ENCODE measurements around the gene ADCY9. TPM values are rescaled to one million over a fixed set of nuclear protein-coding genes. Genes with fewer than 3 reads are reported as not detected.

Gene ADCY9
- total RNA-seq, 1 donor from 2014 or later, result 13.1 TPM

GRCh38 chr16:4021070-4021779, 95.0 kb downstream of the ADCY9 start:
- TF ChIP-seq, protein P1, sequence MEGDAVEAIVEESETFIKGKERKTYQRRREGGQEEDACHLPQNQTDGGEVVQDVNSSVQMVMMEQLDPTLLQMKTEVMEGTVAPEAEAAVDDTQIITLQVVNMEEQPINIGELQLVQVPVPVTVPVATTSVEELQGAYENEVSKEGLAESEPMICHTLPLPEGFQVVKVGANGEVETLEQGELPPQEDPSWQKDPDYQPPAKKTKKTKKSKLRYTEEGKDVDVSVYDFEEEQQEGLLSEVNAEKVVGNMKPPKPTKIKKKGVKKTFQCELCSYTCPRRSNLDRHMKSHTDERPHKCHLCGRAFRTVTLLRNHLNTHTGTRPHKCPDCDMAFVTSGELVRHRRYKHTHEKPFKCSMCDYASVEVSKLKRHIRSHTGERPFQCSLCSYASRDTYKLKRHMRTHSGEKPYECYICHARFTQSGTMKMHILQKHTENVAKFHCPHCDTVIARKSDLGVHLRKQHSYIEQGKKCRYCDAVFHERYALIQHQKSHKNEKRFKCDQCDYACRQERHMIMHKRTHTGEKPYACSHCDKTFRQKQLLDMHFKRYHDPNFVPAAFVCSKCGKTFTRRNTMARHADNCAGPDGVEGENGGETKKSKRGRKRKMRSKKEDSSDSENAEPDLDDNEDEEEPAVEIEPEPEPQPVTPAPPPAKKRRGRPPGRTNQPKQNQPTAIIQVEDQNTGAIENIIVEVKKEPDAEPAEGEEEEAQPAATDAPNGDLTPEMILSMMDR (IDR thresholded peaks at IDR 0.05; ENCODE audit: unreplicated experiment), result no peak
- Mint-ChIP-seq H3K4me1 (peaks cover 5% of the 10 kb centered on the region), H3K27me3 (ENCODE audit: low read depth) (no peaks in the 10 kb centered on the region)

DNA sequence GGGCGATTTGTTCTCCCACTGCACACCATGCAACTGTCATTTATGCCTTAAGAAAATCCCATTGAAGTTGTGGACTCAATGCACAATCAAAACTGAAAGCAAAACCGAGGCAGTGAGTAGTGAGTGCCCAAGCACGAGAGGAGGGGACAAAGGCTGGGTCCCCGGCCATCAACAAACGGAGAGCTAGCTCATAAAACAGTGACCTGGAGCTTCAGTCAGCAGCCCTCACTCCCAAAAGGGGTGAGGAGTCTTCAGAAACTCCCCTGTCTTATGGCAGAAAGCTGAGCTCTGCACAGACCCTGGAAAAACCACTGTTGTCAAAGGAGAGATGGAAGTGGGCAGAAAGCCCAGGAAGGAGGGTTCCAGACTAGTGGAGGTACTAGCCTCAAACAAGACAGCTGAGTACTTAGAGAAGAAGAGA, 96.9 kb downstream of the ADCY9 start:
- H3K27ac Mint-ChIP-seq, result no peak overlapping the region
- TF ChIP-seq, protein P1 (IDR thresholded peaks at IDR 0.05; ENCODE audit: unreplicated experiment), result no peak
- no peaks in the 10 kb centered on the region for H3K9me3 Mint-ChIP-seq
- H3K27me3 Mint-ChIP-seq (ENCODE audit: low read depth), result no peaks in the 10 kb centered on the region
- DNase-seq (ENCODE audit: low spot score in 2 of 2, unreplicated experiment in 2 of 2), result no peak
- H3K4me1 Mint-ChIP-seq, result peaks cover 10% of the 10 kb centered on the region
- no peaks in the 10 kb centered on the region for H3K36me3 Mint-ChIP-seq
- no peak overlapping the region for H3K4me3 Mint-ChIP-seq

More at GRCh38 chr16:4021070-4021779, 95.0 kb downstream of the ADCY9 start:
- no peak for DNase-seq (ENCODE audit: low spot score in 2 of 2, unreplicated experiment in 2 of 2)
- H3K9me3 Mint-ChIP-seq, result no peaks in the 10 kb centered on the region
- no peak overlapping the region for H3K4me3 Mint-ChIP-seq
- H3K27ac Mint-ChIP-seq, result no peak overlapping the region
- H3K36me3 Mint-ChIP-seq, result no peaks in the 10 kb centered on the region

DNA sequence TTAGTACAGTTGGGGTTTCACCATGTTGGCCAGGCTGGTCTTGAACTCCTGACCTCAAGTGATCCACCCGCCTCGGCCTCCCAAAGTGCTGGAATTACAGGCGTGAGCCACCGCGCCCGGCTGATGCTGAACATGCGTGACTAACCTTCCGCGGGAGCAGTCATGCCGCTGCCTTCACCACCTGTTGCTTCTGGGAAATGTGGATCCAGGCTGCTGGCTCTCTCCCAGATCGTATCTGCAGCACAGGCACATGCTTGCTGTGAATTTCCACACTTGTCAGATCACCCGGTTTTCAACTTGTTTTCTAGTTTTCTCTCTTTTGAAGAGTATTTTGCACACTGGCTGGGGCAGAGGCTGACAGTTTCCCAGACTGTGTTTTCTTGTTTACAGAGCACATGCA, 97.9 kb downstream of the ADCY9 start:
- no peak overlapping the region for H3K27ac Mint-ChIP-seq
- TF ChIP-seq, protein P1 (IDR thresholded peaks at IDR 0.05; ENCODE audit: unreplicated experiment), result no peak
- no peaks in the 10 kb centered on the region for H3K9me3 Mint-ChIP-seq
- H3K4me3 Mint-ChIP-seq, result no peak overlapping the region
- H3K4me1 Mint-ChIP-seq, result peaks cover 15% of the 10 kb centered on the region
- H3K27me3 Mint-ChIP-seq (ENCODE audit: low read depth), result no peaks in the 10 kb centered on the region
- no peak for DNase-seq (ENCODE audit: low spot score in 2 of 2, unreplicated experiment in 2 of 2)
- no peaks in the 10 kb centered on the region for H3K36me3 Mint-ChIP-seq

DNA sequence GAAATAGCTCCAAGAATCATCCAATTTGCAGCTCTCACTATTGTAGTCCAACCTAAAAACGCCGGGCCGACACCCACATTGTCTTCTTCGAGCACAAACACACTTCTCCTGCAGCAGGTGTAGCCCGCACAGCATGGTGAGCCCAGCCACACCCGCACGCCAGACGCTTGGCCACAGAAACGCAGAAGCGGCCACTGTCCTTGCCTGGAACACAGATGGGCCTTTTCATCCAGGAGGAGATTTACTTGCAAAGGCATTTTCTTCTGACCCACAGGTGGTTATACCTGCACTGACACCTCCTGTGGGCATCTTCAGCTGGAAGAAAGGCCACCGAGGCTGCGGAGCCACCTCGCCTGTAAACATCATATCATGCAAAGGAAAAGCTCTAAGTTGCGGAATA, 98.4 kb downstream of the ADCY9 start:
- no peaks in the 10 kb centered on the region for H3K9me3 Mint-ChIP-seq
- peaks cover 16% of the 10 kb centered on the region for H3K4me1 Mint-ChIP-seq
- TF ChIP-seq, protein P1 (IDR thresholded peaks at IDR 0.05; ENCODE audit: unreplicated experiment), result no peak
- no peak for DNase-seq (ENCODE audit: low spot score in 2 of 2, unreplicated experiment in 2 of 2)
- no peak overlapping the region for H3K27ac Mint-ChIP-seq
- H3K4me3 Mint-ChIP-seq, result no peak overlapping the region
- H3K27me3 Mint-ChIP-seq (ENCODE audit: low read depth), result no peaks in the 10 kb centered on the region
- H3K36me3 Mint-ChIP-seq, result no peaks in the 10 kb centered on the region

DNA sequence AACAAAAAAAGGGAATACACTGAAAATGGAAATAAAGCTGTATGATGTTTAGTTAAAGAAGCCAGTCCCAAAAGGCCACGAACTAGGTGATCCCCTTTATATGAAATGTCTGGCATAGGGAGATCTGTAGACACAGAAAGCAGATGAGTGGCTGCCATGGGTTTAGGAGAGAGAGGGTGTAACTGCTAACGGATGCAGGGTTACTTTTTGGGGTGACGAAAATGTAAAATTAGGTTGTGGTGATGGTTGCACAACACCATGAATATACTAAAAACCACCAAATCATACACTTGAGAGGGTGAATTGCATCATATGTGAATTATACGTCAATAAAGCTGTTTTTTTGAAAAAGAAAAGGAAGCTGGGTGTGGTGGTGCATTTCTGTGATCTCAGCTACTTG, 99.6 kb downstream of the ADCY9 start:
- Mint-ChIP-seq H3K9me3 (no peaks in the 10 kb centered on the region), H3K36me3 (no peaks in the 10 kb centered on the region), H3K4me1 (peaks cover 24% of the 10 kb centered on the region), H3K27me3 (ENCODE audit: low read depth) (no peaks in the 10 kb centered on the region), H3K27ac (no peak overlapping the region), H3K4me3 (no peak overlapping the region)
- TF ChIP-seq, protein P1 (IDR thresholded peaks at IDR 0.05; ENCODE audit: unreplicated experiment), result no peak
- no peak for DNase-seq (ENCODE audit: low spot score in 2 of 2, unreplicated experiment in 2 of 2)
